ENCODE data around the gene FNDC4.
"Not testable (repeated sequence)": the region's sequence is repeated elsewhere in the genome, so short reads cannot be mapped to it uniquely, and the experiment has no call there.

The FNDC4 gene, protein sequence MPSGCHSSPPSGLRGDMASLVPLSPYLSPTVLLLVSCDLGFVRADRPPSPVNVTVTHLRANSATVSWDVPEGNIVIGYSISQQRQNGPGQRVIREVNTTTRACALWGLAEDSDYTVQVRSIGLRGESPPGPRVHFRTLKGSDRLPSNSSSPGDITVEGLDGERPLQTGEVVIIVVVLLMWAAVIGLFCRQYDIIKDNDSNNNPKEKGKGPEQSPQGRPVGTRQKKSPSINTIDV

GRCh38 chr2:27494944-27495554 is at the start of gene FNDC4:
FNDC4 (minus strand) TSS chr2:27495200; CDS start chr2:27494679, 521 bp downstream.
- DNase-seq (ENCODE audit: low read depth), result no peak

- no peak for DNase-seq (ENCODE audit: low read depth)
Measured at GRCh38 chr2:27544143-27544821, 49.3 kb upstream of the FNDC4 start.

DNA sequence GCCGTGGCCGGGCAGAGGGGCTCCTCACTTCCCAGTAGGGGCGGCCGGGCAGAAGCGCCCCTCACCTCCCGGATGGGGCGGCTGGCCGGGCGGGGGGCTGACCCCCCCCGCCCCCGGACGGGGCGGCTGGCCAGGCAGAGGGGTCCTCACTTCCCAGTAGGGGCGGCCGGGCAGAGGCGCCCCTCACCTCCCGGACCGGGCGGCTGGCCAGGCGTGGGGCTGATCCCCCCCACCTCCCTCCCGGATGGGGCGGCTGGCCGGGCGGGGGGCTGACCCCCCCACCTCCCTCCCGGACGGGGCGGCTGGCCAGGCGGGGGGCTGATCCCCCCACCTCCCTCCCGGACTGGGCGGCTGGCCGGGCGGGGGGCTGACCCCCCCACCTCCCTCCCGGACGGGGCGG is 44.6 kb upstream of the FNDC4 start:
- DNase-seq (ENCODE audit: low read depth), result not testable (repeated sequence)

DNA sequence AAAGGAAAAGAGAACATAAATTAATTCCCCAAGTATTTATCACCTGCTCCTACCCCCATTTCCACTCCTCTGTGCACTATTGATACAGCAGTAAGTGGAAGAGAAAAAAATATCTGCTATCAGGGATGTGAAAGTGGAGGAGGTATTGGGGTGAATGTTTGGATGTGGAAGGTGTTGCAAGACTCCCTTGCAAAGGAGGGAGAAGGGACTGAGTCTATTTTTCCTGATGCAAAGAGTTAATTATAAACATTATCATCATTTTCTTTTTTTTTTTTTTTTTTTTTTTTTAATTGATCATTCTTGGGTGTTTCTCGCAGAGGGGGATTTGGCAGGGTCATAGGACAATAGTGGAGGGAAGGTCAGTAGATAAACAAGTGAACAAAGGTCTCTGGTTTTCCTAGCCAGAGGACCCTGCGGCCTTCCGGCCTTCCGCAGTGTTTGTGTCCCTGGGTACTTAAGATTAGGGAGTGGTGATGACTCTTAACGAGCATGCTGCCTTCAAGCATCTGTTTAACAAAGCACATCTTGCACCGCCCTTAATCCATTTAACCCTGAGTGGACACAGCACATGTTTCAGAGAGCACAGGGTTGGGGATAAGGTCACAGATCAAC is 43.9 kb upstream of the FNDC4 start:
- not testable (repeated sequence) for DNase-seq (ENCODE audit: low read depth)

DNA sequence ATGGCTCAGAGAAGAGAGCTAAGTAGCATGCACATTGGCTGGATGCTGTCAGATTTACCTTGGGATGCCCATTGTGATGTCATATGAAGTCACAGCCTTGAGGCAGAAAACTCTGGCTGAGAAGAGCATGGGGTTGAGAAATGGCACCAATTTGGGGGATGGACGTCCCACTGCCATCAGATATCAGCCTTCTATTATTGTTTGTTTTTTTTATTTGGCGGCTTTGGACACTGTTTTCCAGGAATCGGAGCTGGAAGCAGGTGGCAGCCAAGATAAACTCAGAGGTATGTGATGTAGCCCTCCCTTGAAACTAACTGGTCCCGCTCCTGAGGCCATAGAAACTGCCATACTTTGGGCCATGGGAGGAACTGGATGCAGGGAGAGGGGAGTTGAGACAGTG is 42.3 kb upstream of the FNDC4 start:
- DNase-seq (ENCODE audit: low read depth), result no peak

DNA sequence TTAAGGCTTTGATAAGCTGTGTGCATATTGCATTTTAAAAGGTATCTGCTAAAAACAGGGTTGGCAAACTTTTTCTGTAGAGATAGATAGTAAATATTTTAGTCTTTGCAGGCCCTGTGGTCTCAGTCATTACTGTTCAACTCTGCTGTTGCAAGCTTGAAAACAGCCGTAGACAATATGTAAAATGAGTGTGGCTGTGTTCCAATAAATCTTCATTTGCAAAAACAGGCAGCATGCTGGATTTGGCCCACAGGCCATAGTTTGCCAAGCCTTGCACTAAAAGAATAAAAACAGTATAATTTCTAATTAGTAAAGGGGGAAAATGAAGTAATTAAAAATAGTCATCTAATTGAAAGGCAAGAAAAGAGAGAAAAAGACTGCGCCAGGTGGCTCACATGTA is 37.0 kb upstream of the FNDC4 start:
- no peak for DNase-seq (ENCODE audit: low read depth)

DNA sequence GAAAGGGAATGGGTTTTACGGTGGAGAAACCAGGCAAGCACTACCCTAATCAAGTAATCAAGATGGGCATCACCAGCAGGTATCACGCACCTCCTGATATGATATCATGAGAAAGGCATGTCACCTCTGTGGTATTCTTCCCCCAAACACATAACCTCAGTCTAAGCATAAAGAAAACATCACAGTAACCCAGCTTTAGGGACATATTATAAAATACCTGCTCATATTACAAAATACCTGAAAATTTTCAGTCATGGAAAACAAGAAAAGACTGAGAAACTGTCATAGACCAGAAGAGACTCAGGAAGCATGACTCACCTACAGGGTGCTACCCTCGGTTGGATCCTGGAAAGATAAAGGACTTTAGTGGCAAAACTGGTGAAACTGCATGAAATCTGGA is 32.2 kb upstream of the FNDC4 start:
- no peak for DNase-seq (ENCODE audit: low read depth)

- no peak for DNase-seq (ENCODE audit: low read depth)
Measured at GRCh38 chr2:27522400-27522945, 27.5 kb upstream of the FNDC4 start.

DNA sequence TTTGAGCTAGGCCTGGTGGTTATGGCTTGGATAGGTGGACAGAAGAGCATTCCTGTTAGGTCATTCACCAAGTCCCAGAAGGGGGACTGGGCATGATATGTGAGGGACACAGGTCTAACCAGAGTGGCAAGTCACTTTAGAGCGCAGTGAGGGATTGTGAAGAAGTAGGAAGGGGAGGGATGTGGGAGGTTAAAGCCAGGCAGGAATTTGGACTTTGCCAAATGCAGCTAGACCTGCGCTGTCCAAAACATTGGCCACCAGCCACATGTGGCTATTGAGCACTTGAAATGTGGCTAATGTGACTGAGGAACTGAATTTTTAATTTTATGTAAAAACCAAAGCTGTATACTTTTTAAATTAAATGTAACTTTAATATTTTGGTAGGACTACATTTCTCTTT is 25.3 kb upstream of the FNDC4 start:
- DNase-seq (ENCODE audit: low read depth), result no peak

- DNase-seq (ENCODE audit: low read depth), result no peak
Measured at GRCh38 chr2:27518782-27519113, 23.7 kb upstream of the FNDC4 start.

GRCh38 chr2:27518113-27518781 is 23.2 kb upstream of the FNDC4 start:
- no peak for DNase-seq (ENCODE audit: low read depth)

DNA sequence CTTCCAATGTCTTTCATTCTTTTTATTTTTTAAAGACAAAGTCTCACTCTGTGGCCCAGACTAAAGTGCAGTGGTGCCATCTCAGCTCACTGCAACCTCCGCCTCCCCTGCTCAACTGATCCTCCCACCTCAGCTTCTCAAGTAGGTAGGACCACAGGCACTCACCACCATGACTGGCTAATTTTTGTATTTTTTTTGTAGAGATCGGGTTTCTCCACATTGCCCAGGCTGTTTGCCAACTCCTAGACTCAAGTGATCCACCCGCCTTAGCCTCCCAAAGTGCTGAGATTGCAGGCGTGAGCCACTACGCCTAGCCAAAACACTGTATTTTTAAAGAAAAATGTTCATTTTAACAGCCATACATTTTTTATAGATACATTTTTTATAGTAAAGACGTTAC is 14.3 kb upstream of the FNDC4 start:
- DNase-seq (ENCODE audit: low read depth), result peak; percentile 56

DNA sequence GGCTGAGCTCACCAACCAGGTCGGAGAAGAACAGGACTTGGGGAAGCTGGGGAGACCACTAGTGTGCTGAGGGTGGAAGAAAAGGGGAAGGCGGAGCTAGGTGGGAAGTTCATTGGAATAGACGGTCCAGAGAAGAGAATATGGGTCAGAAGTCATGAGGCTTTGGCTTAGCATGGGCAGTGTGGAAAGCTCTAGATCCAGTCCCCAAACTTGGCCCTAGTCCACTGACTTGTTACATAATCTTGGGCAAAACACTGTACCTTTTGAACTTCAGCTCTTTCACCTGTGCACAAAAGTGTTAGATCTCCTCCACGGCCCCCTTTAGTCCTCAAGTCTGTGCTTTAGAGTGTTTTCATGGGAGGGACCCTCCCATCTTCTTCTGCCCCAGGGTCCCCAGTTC is 12.3 kb upstream of the FNDC4 start:
- no peak for DNase-seq (ENCODE audit: low read depth)

GRCh38 chr2:27506587-27506986 is 11.6 kb upstream of the FNDC4 start:
- DNase-seq (ENCODE audit: low read depth), result no peak

DNA sequence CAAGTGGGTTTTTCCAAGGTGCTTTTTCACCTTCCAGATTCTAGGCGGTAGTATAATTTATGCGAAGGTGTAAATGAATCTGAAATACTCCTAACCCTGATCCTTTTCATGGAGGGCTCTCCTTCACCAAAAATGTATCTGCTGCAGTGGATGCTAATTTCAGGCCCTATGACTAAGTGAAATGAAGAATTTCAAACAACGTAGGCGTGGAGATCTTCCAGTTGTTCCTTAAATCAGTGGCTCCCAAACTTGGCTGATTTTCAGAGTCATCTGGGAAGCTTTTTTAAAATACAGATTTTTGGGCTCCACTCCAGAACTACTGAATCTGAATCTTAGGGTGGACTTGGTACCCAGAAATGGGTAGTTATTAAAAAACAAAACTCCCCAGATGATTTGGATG is 7.1 kb upstream of the FNDC4 start:
- DNase-seq (ENCODE audit: low read depth), result no peak

DNA sequence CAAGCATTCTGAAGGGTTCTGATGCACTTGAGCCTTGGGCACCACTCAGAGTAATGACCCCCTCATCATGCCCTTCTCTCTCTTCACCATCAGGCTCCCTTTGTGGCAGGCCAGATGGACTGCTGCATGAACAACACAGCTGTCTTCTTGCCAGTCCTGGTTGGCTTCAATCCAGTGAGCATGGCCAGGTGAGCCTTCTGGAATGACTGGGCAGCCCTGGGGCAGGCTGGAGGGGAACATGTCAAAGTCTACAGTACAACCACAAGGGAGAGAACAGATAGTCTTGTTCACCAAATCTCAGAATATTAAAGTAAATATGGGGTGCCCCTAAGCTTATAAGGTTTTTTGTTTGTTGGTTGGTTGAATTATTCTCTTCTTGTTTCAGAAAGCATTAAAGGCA is 6.0 kb upstream of the FNDC4 start:
- no peak for DNase-seq (ENCODE audit: low read depth)

DNA sequence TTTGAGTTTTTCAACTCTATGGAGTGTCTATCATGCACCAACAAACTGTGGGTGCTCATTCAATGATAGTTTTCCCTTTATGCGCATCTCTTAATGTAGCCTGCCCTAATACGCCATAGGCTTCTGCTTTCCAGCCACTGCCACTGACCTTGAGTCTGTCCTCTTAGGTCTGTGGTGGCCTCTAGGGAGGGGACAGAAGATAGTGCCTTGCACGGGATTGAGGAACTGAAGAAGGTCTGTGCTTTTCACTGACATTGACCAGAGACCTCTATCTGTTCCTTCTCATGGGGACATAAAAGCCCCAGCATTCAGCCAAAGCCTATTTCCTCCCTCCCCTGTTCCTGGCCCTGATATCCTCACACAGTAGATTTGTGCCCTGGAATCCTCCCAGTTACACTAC is 4.0 kb upstream of the FNDC4 start:
- DNase-seq (ENCODE audit: low read depth), result no peak

GRCh38 chr2:27497288-27497627 is 2.3 kb upstream of the FNDC4 start:
- DNase-seq (ENCODE audit: low read depth), result no peak

GRCh38 chr2:27496357-27497287 is 1.6 kb upstream of the FNDC4 start, which contains the start of gene GCKR:
GCKR (plus strand) TSS chr2:27496839; CDS start chr2:27496905, 66 bp downstream.
- DNase-seq (ENCODE audit: low read depth), result no peak

GRCh38 chr2:27495840-27496356 is 898 bp upstream of the FNDC4 start:
- DNase-seq (ENCODE audit: low read depth), result no peak
